Kidney tubule cell (primary cell): ENCODE results near the gene ROBO2.

Source experiments
- DNase-seq: peaks from one replicate; pipeline ENCODE4 v3.0.0-alpha.2; 2018; ENCODE audit warnings: low spot score

Gene ROBO2

GRCh38 chr3:77682162-77682561 is 642.3 kb downstream of the ROBO2 start:
- DNase-seq: no peak

GRCh38 chr3:77684115-77684514 is 644.2 kb downstream of the ROBO2 start:
- DNase-seq: no peak

- DNase-seq: no peak
Measured at GRCh38 chr3:77685713-77686112, 645.8 kb downstream of the ROBO2 start.

GRCh38 chr3:77686560-77686959 is 646.7 kb downstream of the ROBO2 start:
- DNase-seq: no peak

- no peak for DNase-seq
Measured at GRCh38 chr3:77687545-77687944, 647.6 kb downstream of the ROBO2 start.

GRCh38 chr3:77690284-77690845 is 650.5 kb downstream of the ROBO2 start:
- no peak for DNase-seq

- no peak for DNase-seq
Measured at GRCh38 chr3:77693147-77693546, 653.2 kb downstream of the ROBO2 start.

GRCh38 chr3:77699125-77699691 is 659.3 kb downstream of the ROBO2 start:
- DNase-seq: no peak
